Activated CD8-positive, alpha-beta memory T cell treated with anti-CD3 and anti-CD28 coated beads for 24 hours (primary cell): ENCODE measurements around the gene CCSER1.
"Not testable (repeated sequence)": the region's sequence is repeated elsewhere in the genome, so short reads cannot be mapped to it uniquely, and the experiment has no call there.

ENCODE experiments used
- DNase-seq: peaks from one replicate; pipeline ENCODE4 v3.0.0-alpha.2; 2020

CCSER1 gene

GRCh38 chr4:91317434-91317833, 1190.2 kb downstream of the CCSER1 start:
- DNase-seq, result no peak

GRCh38 chr4:91319556-91320268, 1192.5 kb downstream of the CCSER1 start:
- no peak for DNase-seq

- no peak for DNase-seq
Measured at GRCh38 chr4:91322961-91323360, 1195.8 kb downstream of the CCSER1 start.

- no peak for DNase-seq
Measured at GRCh38 chr4:91325495-91325894, 1198.3 kb downstream of the CCSER1 start.

GRCh38 chr4:91326167-91326566, 1199.0 kb downstream of the CCSER1 start:
- not testable (repeated sequence) for DNase-seq

- no peak for DNase-seq
Measured at GRCh38 chr4:91330555-91331137, 1203.5 kb downstream of the CCSER1 start.

- DNase-seq, result no peak
Measured at GRCh38 chr4:91340822-91341221, 1213.6 kb downstream of the CCSER1 start.

- DNase-seq, result no peak
Measured at GRCh38 chr4:91345632-91346031, 1218.4 kb downstream of the CCSER1 start.

GRCh38 chr4:91356496-91356895, 1229.3 kb downstream of the CCSER1 start:
- not testable (repeated sequence) for DNase-seq

GRCh38 chr4:91358016-91358415, 1230.8 kb downstream of the CCSER1 start:
- DNase-seq, result not testable (repeated sequence)

GRCh38 chr4:91358621-91359020, 1231.4 kb downstream of the CCSER1 start:
- not testable (repeated sequence) for DNase-seq

- DNase-seq, result no peak
Measured at GRCh38 chr4:91359041-91360031, 1232.1 kb downstream of the CCSER1 start.

- no peak for DNase-seq
Measured at GRCh38 chr4:91362125-91362524, 1234.9 kb downstream of the CCSER1 start.

GRCh38 chr4:91366554-91366953, 1239.4 kb downstream of the CCSER1 start:
- DNase-seq, result no peak

GRCh38 chr4:91369116-91369515, 1241.9 kb downstream of the CCSER1 start:
- no peak for DNase-seq

GRCh38 chr4:91373546-91373945, 1246.4 kb downstream of the CCSER1 start:
- no peak for DNase-seq

- not testable (repeated sequence) for DNase-seq
Measured at GRCh38 chr4:91405431-91405830, 1278.2 kb downstream of the CCSER1 start.

- DNase-seq, result no peak
Measured at GRCh38 chr4:91422011-91422410, 1294.8 kb downstream of the CCSER1 start.

GRCh38 chr4:91426725-91427124, 1299.5 kb downstream of the CCSER1 start:
- no peak for DNase-seq

GRCh38 chr4:91427171-91427570, 1300.0 kb downstream of the CCSER1 start:
- DNase-seq, result no peak

GRCh38 chr4:91434631-91435030, 1307.4 kb downstream of the CCSER1 start:
- no peak for DNase-seq

- no peak for DNase-seq
Measured at GRCh38 chr4:91436556-91436955, 1309.4 kb downstream of the CCSER1 start.

GRCh38 chr4:91447168-91447567, 1320.0 kb downstream of the CCSER1 start:
- no peak for DNase-seq
